Activated T-cell treated with anti-CD3 and anti-CD28 coated beads for 1 hour (primary cell): ENCODE measurements around the gene SAMD1.

ENCODE experiments used
- DNase-seq: peaks from one replicate; pipeline ENCODE4 v3.0.0-alpha.2; 2020; ENCODE audit warnings: low read depth

The SAMD1 gene

GRCh38 chr19:14113762-14114414, 23.3 kb upstream of the SAMD1 start:
- DNase-seq, result peak; percentile 31

GRCh38 chr19:14112809-14113385, 22.3 kb upstream of the SAMD1 start:
- no peak for DNase-seq

GRCh38 chr19:14112051-14112808, 21.7 kb upstream of the SAMD1 start:
- DNase-seq, result no peak

GRCh38 chr19:14111486-14111885, 20.9 kb upstream of the SAMD1 start:
- no peak for DNase-seq

GRCh38 chr19:14110650-14111049, 20.1 kb upstream of the SAMD1 start:
- DNase-seq, result no peak

GRCh38 chr19:14107581-14108461, 17.3 kb upstream of the SAMD1 start:
- DNase-seq, result no peak

GRCh38 chr19:14106840-14107239, 16.3 kb upstream of the SAMD1 start:
- no peak for DNase-seq

- no peak for DNase-seq
Observed at GRCh38 chr19:14105680-14106079, 15.1 kb upstream of the SAMD1 start.

GRCh38 chr19:14103310-14103709, 12.8 kb upstream of the SAMD1 start:
- no peak for DNase-seq

- no peak for DNase-seq
Observed at GRCh38 chr19:14102756-14103155, 12.2 kb upstream of the SAMD1 start.

GRCh38 chr19:14102102-14102696, 11.6 kb upstream of the SAMD1 start:
- no peak for DNase-seq

- DNase-seq, result no peak
Observed at GRCh38 chr19:14101003-14101545, 10.5 kb upstream of the SAMD1 start.

GRCh38 chr19:14097532-14098151, 7.1 kb upstream of the SAMD1 start:
- DNase-seq, result no peak

GRCh38 chr19:14096272-14096992, 5.9 kb upstream of the SAMD1 start:
- DNase-seq, result no peak

- no peak for DNase-seq
Observed at GRCh38 chr19:14094854-14095253, 4.3 kb upstream of the SAMD1 start.

- DNase-seq, result no peak
Observed at GRCh38 chr19:14093117-14093823, 2.7 kb upstream of the SAMD1 start.

GRCh38 chr19:14091813-14092462, 1.4 kb upstream of the SAMD1 start:
- no peak for DNase-seq

- DNase-seq, result no peak
Observed at GRCh38 chr19:14091081-14091812, 696 bp upstream of the SAMD1 start.
